Small intestine (tissue), 7 donors: Measurements from ENCODE around the gene ABCD3. TPM values are rescaled to one million over a fixed set of nuclear protein-coding genes. Genes with fewer than 3 reads are reported as not detected.

Experiments
- DNase-seq, 2 donors: peaks; one replicate each; pipeline versions ENCODE4 v3.0.0 to v3.0.0-alpha.2; 2013
- FAIRE-seq: peaks from 2 replicates; lab custom pipeline; 2012; peaks lifted over from hg19 to GRCh38; lab: Jason Lieb, UNC
- H3K27ac ChIP-seq, 3 donors: one replicate each; pipeline ENCODE4 v1.5.1; 2013; ENCODE audit warnings: low read length in 2 of 3, mild to moderate bottlenecking in 2 of 3, control low read depth in 1 of 3, inconsistent platforms in 1 of 3, low read depth in 1 of 3, moderate library complexity in 1 of 3
- H3K27me3 ChIP-seq, 3 donors: one replicate each; pipeline ENCODE4 v1.6.1; 2013; ENCODE audit warnings: low read length in 3 of 3, inconsistent platforms in 1 of 3; ENCODE audit not compliant: control insufficient read depth in 3 of 3, insufficient read depth in 3 of 3
- H3K36me3 ChIP-seq, 3 donors: one replicate each; pipeline ENCODE4 v1.6.1; 2013; ENCODE audit warnings: low read length in 3 of 3, inconsistent platforms in 1 of 3, low read depth in 1 of 3, mild to moderate bottlenecking in 1 of 3, moderate library complexity in 1 of 3; ENCODE audit not compliant: control insufficient read depth in 3 of 3, insufficient read depth in 2 of 3
- H3K4me1 ChIP-seq, 3 donors: one replicate each; pipeline ENCODE4 v1.6.1; 2013; ENCODE audit warnings: low read length in 2 of 3, inconsistent platforms in 1 of 3, low read depth in 1 of 3, mild to moderate bottlenecking in 1 of 3, moderate library complexity in 1 of 3; ENCODE audit not compliant: control insufficient read depth in 3 of 3, insufficient read depth in 2 of 3
- H3K4me3 ChIP-seq, 3 donors: one replicate each; pipeline ENCODE4 v1.5.1; 2013; ENCODE audit warnings: low read length in 3 of 3, control low read depth in 1 of 3, inconsistent platforms in 1 of 3, low read depth in 1 of 3, mild to moderate bottlenecking in 1 of 3, moderate library complexity in 1 of 3
- H3K9me3 ChIP-seq, 2 donors: one replicate each; pipeline ENCODE4 v1.6.1; 2013; ENCODE audit warnings: low read depth in 1 of 2, low read length in 1 of 2; ENCODE audit not compliant: control insufficient read depth in 2 of 2, insufficient read depth in 1 of 2
- WGBS, 3 donors: extraction: QIAGEN DNeasy Blood & Tissue Kit; methylation state at CpG; one replicate each; pipeline ENCODE4 v1.1.7; 2013; 5-methylcytosine and 5-hydroxymethylcytosine counted together
- polyA plus RNA-seq, 4 donors: library from polyadenylated mRNA; stranded (reverse) in 3 of 4; unstranded in 1 of 4; fragments of 200-250 nt in 3 of 4; fragments of 120-200 nt in 1 of 4; gene quantifications; one replicate each; pipeline versions ENCODE4 v1.2.1 to v1.2.3, GENCODE V29; 2013
- donor health status: healthy with polysubstance abuse.
- donor health status: control.
- donor health status: control.
- donor health status: Bipolar disorder and iron deficiency.
- donor health status: healthy.

The ABCD3 gene
- polyA plus RNA-seq, 4 donors: 31.3 to 58.6 (median 38.2) TPM

DNA sequence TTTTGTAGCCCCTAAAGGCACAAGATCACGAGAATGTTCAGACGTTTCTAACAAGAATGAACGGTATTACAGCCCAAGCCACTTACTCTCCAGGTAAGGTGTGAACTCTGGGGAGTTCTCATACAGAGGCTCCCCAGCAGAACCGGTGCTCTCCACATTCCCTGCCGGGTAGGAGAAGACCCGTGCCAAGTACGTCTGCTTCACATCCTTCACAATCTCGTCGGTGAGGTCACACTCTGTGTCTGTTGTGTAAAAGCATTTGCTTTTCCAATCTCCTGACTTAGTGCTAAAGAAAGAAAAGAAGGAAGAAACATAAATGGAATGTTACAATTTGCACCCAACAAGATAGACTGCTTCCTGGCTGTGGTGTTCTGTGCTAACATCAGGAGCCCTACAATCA, 117.7 kb downstream of the ABCD3 start:
- DNase-seq (no peak), FAIRE-seq (no peak)
- 85 to 88% (median 87%) methylated on average over 9 of the region's 9 CpGs for WGBS, 3 donors
- H3K4me3 ChIP-seq: no peak overlapping the region
- peak overlapping the region in 1 of 3 donors; percentile 26 for H3K27ac ChIP-seq
- no peaks in the 10 kb centered on the region for H3K9me3 ChIP-seq
- H3K36me3 ChIP-seq: peaks cover 0 to 58% (median 8%) of the 10 kb centered on the region in 3 donors
- H3K4me1 ChIP-seq: no peaks in the 10 kb centered on the region
- H3K27me3 ChIP-seq: no peaks in the 10 kb centered on the region

- WGBS, 3 donors: 59 to 67% (median 60%) methylated on average over 6 of the region's 6 CpGs
- Histone ChIP-seq H3K27ac (peak overlapping the region in 1 of 3 donors; percentile 29), H3K4me1 (no peaks in the 10 kb centered on the region)
Measured at GRCh38 chr1:94537254-94537653, 119.1 kb downstream of the ABCD3 start.

GRCh38 chr1:94538243-94538827, 120.1 kb downstream of the ABCD3 start:
- 69 to 80% (median 72%) methylated on average over 6 of the region's 6 CpGs for WGBS, 3 donors
- DNase-seq (no peak), FAIRE-seq (no peak)

More at GRCh38 chr1:94537254-94537653, 119.1 kb downstream of the ABCD3 start:
- Histone ChIP-seq H3K36me3 (peaks cover 0 to 46% (median 5%) of the 10 kb centered on the region in 3 donors), H3K9me3 (no peaks in the 10 kb centered on the region), H3K4me3 (peak overlapping the region in 1 of 3 donors; percentile 20), H3K27me3 (no peaks in the 10 kb centered on the region)
- FAIRE-seq (no peak), DNase-seq (no peak)

GRCh38 chr1:94539496-94539895, 121.3 kb downstream of the ABCD3 start:
- WGBS, 3 donors: 30 to 49% (median 37%) methylated on average over 3 of the region's 3 CpGs
- FAIRE-seq (no peak), DNase-seq (peak in 1 of 2 donors; percentile 68)
- Histone ChIP-seq H3K4me3 (peak overlapping the region in 2 of 3 donors; percentile 17 to 64), H3K27me3 (no peaks in the 10 kb centered on the region), H3K36me3 (peaks cover 0 to 29% (median 0%) of the 10 kb centered on the region in 3 donors), H3K27ac (peak overlapping the region in 1 of 3 donors; percentile 76), H3K9me3 (no peaks in the 10 kb centered on the region), H3K4me1 (peaks cover 0 to 4% (median 3%) of the 10 kb centered on the region in 3 donors)

More at GRCh38 chr1:94538243-94538827, 120.1 kb downstream of the ABCD3 start:
- H3K27me3 ChIP-seq: no peaks in the 10 kb centered on the region
- H3K36me3 ChIP-seq: peaks cover 0 to 40% (median 0%) of the 10 kb centered on the region in 3 donors
- peaks cover 0 to 4% (median 3%) of the 10 kb centered on the region in 3 donors for H3K4me1 ChIP-seq
- no peaks in the 10 kb centered on the region for H3K9me3 ChIP-seq
- H3K27ac ChIP-seq: peak overlapping the region in 2 of 3 donors; percentile 2 to 21
- peak overlapping the region in 1 of 3 donors; percentile 25 for H3K4me3 ChIP-seq

GRCh38 chr1:94540440-94541245, 122.5 kb downstream of the ABCD3 start:
- Histone ChIP-seq H3K36me3 (peaks cover 0 to 19% (median 0%) of the 10 kb centered on the region in 3 donors), H3K4me1 (peaks cover 0 to 4% (median 3%) of the 10 kb centered on the region in 3 donors), H3K27me3 (no peaks in the 10 kb centered on the region), H3K4me3 (peak overlapping the region; percentile 57 to 81 (median 64)), H3K27ac (peak overlapping the region; percentile 75 to 88 (median 78)), H3K9me3 (no peaks in the 10 kb centered on the region)
- 13 to 36% (median 23%) methylated on average over 23 of the region's 23 CpGs for WGBS, 3 donors
- DNase-seq: peak in 1 of 2 donors; percentile 39
- FAIRE-seq: no peak

- Histone ChIP-seq H3K27ac (peak within 1 kb of the TSS; percentile 78 to 92 (median 80)), H3K4me3 (peak within 1 kb of the TSS; percentile 57 to 81 (median 64)), H3K9me3 (no peaks in the 10 kb centered on the region), H3K4me1 (peaks cover 0 to 4% (median 3%) of the 10 kb centered on the region in 3 donors), H3K36me3 (peaks cover 0 to 14% (median 0%) of the 10 kb centered on the region in 3 donors), H3K27me3 (no peaks in the 10 kb centered on the region)
- FAIRE-seq (no peak), DNase-seq (peak; percentile 93 to 95)
- 0 to 1% (median 1%) methylated on average over 63 to 94 of the region's 94 CpGs for WGBS, 3 donors
Measured at GRCh38 chr1:94541246-94542087, 123.3 kb downstream of the ABCD3 start, which contains the start of gene F3. F3 (minus strand) TSS chr1:94541759; CDS start chr1:94541636, 123 bp downstream.

DNA sequence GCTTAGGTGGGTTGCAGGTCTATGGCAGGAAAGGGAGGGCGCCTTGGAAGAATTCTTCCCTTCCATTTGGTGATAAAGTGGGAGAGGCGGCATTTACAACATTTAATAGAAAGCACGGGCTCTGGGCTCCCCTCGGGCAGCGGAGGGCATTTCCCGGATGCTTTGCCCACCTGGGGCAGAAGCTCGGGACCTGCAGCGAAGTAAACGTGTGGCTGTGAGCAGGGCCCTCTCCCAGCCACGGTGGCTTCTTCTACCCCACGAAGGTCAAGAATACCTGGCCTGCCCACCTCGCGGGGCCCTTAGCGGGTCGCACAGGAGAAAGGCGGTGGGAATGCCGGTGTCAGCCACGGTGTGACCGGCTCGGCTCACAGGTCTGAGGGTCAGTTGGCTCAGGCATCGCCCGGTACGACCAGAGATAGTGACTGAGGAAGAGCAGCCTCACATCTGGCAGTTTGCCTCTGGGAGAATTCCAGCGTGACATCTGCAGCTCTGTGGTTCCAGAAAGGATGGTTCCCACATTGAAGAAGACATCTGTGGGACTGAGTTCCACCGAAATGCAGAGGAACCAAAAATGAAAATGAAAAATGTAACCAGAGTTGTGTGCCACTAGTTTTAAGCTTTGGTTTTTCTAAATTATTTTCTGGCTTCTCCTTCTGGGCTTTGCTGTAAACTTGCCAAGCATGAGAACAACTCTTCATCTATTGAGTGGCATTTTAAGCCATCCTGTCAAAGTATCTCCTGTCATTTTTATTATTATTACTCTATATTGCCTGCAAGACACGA, 124.1 kb downstream of the ABCD3 start:
- WGBS, 3 donors: 1 to 3% (median 2%) methylated on average over 26 of the region's 26 CpGs
- Histone ChIP-seq H3K4me1 (peaks cover 0 to 4% (median 3%) of the 10 kb centered on the region in 3 donors), H3K4me3 (peak overlapping the region; percentile 57 to 81 (median 64)), H3K36me3 (peaks cover 0 to 12% (median 0%) of the 10 kb centered on the region in 3 donors), H3K27me3 (no peaks in the 10 kb centered on the region), H3K27ac (peak overlapping the region; percentile 78 to 92 (median 80)), H3K9me3 (peaks cover 0 to 3% of the 10 kb centered on the region in 2 donors)
- DNase-seq (peak; percentile 30 to 55), FAIRE-seq (no peak)
